ENCODE measurements around the gene TBC1D5. TPM values are rescaled to one million over a fixed set of nuclear protein-coding genes. Genes with fewer than 3 reads are reported as not detected.

Gene TBC1D5
- polyA plus RNA-seq, 2 of the 4 experiments (the other 2 are of a cell fraction) = 36.7 to 72.2 TPM

DNA sequence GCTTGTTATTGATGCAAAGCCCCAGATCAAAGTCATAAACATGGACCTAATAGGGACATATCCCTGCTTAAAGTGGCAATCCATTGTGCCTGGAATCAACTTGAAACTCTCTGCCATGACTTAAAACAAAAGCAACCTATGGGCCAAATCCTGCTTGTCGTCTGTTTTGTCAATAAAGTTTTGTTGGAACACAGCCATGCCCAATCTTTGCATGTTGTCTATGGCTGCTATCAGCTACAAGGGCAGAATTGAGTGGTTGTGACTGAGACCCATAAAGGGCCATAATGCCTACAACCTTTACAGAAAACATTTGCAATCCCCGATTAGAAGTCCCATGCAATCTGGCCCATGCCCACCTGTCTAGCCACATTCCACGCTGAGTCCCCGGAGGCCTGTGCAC is 622.3 kb downstream of the TBC1D5 start (continued):
- TF ChIP-seq, protein P1, sequence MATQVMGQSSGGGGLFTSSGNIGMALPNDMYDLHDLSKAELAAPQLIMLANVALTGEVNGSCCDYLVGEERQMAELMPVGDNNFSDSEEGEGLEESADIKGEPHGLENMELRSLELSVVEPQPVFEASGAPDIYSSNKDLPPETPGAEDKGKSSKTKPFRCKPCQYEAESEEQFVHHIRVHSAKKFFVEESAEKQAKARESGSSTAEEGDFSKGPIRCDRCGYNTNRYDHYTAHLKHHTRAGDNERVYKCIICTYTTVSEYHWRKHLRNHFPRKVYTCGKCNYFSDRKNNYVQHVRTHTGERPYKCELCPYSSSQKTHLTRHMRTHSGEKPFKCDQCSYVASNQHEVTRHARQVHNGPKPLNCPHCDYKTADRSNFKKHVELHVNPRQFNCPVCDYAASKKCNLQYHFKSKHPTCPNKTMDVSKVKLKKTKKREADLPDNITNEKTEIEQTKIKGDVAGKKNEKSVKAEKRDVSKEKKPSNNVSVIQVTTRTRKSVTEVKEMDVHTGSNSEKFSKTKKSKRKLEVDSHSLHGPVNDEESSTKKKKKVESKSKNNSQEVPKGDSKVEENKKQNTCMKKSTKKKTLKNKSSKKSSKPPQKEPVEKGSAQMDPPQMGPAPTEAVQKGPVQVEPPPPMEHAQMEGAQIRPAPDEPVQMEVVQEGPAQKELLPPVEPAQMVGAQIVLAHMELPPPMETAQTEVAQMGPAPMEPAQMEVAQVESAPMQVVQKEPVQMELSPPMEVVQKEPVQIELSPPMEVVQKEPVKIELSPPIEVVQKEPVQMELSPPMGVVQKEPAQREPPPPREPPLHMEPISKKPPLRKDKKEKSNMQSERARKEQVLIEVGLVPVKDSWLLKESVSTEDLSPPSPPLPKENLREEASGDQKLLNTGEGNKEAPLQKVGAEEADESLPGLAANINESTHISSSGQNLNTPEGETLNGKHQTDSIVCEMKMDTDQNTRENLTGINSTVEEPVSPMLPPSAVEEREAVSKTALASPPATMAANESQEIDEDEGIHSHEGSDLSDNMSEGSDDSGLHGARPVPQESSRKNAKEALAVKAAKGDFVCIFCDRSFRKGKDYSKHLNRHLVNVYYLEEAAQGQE (IDR thresholded peaks at IDR 0.05) = no peak
- TF ChIP-seq HOXB13 (CRISPR knock-in tag; IDR thresholded peaks at IDR 0.05; ENCODE audit: low read depth) (no peak), CHD4 (IDR thresholded peaks at IDR 0.05; ENCODE audit: borderline replicate concordance) (no peak), MAZ (IDR thresholded peaks at IDR 0.05; ENCODE audit: borderline replicate concordance, low read depth, low read length) (no peak), HOXB5 (CRISPR knock-in tag; IDR thresholded peaks at IDR 0.05) (no peak), HOXA7 (CRISPR knock-in tag; IDR thresholded peaks at IDR 0.05) (no peak), EHMT2 (IDR thresholded peaks at IDR 0.05; ENCODE audit: low read depth) (no peak)

DNA sequence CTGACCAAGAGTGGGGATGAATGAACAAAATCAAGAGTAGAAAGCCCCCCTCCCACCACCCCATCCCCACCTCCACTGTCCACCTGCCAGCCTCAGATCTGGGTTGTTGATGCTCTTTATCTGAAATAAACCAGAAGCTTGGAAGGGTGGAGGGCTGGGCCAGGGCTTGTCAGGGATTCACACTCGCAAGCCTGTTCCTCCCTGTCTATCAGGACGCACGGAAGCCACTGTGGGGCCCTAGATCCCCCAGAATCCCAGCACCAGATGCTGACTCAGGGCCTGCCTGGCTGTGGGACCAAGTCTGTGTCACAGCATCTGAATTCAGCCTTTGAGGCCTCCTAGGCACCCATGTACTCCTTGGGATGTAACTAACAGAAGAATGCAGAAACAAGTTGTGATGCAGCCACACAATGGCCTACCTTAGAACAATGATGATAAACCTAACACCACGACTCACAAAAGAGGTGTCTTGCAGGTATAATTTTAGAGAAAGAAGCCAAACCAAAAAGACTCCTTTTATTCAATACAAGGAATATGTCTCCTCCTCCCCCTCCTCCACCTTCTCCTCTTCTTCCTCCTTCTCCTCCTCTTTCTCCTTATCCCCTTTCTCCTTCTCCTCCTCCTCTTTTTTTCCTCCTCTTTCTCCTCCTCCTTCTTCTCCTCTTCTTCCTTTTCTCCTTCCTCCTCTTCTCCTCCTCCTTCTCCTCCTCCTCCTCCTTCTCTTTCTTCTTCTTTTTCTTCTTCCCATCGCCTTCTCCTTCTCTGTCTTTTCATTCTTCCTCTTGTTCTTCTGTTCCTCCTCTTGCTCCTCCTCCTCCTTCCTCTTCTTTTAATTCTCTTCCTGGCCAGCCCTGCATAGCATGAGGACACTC is 623.0 kb downstream of the TBC1D5 start:
- H3K27ac ChIP-seq = no peak overlapping the region
- ChIA-PET CTCF (interaction anchor here (0.8 kb wide), 1 partner anchor 136 kb away, joined by 3 read pairs; no protein-coding TSS in a partner anchor), POLR2A (no interaction called here)
- DNase-seq (ENCODE audit: low read depth in 1 of 2, low spot score in 1 of 2) = no peak
- WGBS (ENCODE audit: missing lambda C conversion rate) = 73% methylated on average over 5 of the region's 5 CpGs
- no peak for ATAC-seq
- 0 out of 3 replicates have a peak, but pooled peaks cover 4% of the 10 kb centered on the region for H3K9me3 ChIP-seq
- no peak for TF ChIP-seq HOXB5 (CRISPR knock-in tag; IDR thresholded peaks at IDR 0.05)
- no peak for TF ChIP-seq ZSCAN20 (CRISPR knock-in tag; IDR thresholded peaks at IDR 0.05)
- TF ChIP-seq NFE2L2 (conservative IDR thresholded peaks at IDR 0.05; ENCODE audit: low read length) = no peak
- TF ChIP-seq JUN (IDR thresholded peaks at IDR 0.05) = no peak
- TF ChIP-seq EHMT2 (IDR thresholded peaks at IDR 0.05; ENCODE audit: low read depth) = no peak
- TF ChIP-seq, protein P2, sequence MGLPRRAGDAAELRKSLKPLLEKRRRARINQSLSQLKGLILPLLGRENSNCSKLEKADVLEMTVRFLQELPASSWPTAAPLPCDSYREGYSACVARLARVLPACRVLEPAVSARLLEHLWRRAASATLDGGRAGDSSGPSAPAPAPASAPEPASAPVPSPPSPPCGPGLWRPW (IDR thresholded peaks at IDR 0.05) = no peak
- no peak for FAIRE-seq
- H3K4me1 ChIP-seq = no peaks in the 10 kb centered on the region
- no peak overlapping the region for H3K4me3 ChIP-seq
- no peak overlapping the region for H3K4me2 ChIP-seq

DNA sequence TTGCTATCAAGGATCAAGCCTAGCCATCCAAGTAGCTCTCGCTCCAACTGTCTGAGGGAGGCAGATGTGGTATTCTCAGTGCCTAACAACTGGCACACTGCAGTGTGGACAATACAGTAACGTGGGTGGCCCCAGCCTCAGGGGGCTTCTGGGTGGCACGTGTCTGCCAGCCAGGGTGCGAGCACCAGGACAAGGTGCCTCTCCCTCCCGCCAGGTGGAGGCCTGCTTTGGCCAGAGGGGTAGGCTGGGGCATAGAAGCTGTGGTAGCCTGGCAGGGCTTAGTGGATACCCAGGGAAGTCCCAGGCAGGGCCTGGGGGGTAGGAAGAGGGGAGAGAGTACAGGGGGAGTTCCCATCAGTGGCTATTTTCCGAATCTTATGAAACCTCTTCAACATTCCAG is 623.7 kb downstream of the TBC1D5 start:
- no peak overlapping the region for H3K27ac ChIP-seq
- 0 out of 3 replicates have a peak, but pooled peaks cover 4% of the 10 kb centered on the region for H3K9me3 ChIP-seq
- no peak overlapping the region for H3K4me3 ChIP-seq
- FAIRE-seq (no peak), ATAC-seq (no peak), DNase-seq (ENCODE audit: low read depth in 1 of 2, low spot score in 1 of 2) (no peak)
- WGBS (ENCODE audit: missing lambda C conversion rate) = 78% methylated on average over 6 of the region's 6 CpGs
- H3K4me1 ChIP-seq = no peaks in the 10 kb centered on the region
- no peak overlapping the region for H3K4me2 ChIP-seq
- ChIA-PET CTCF (interaction anchor here (0.6 to 0.8 kb wide), 2 partner anchors 30 to 137 kb away, joined by 3 to 4 read pairs; no protein-coding TSS in a partner anchor), POLR2A (no interaction called here)
- TF ChIP-seq TP53 (CRISPR knock-in tag; IDR thresholded peaks at IDR 0.05) (no peak), CBX8 (IDR thresholded peaks at IDR 0.05) (no peak), NR3C1 (IDR thresholded peaks at IDR 0.05) (no peak), RNF2 (IDR thresholded peaks at IDR 0.05; ENCODE audit: borderline replicate concordance, low read depth) (no peak), POLR2AphosphoS2 (conservative IDR thresholded peaks at IDR 0.05; ENCODE audit: low read length) (no peak), GATA3 (IDR thresholded peaks at IDR 0.05; ENCODE audit: borderline replicate concordance) (no peak), RCOR1 (IDR thresholded peaks at IDR 0.05; ENCODE audit: low read depth, low read length) (no peak), RFX5 (IDR thresholded peaks at IDR 0.05) (no peak), FOXS1 (CRISPR knock-in tag; IDR thresholded peaks at IDR 0.05) (no peak), HDAC2 (IDR thresholded peaks at IDR 0.05) (no peak)

Data from A549 (cell line).